Coronary artery (tissue), 2 donors: ENCODE results near the gene IRF8.

Experiments
- DNase-seq: peaks from one replicate; pipeline ENCODE4 v3.0.0-alpha.2; 2017; ENCODE audit warnings: low spot score
- H3K27ac ChIP-seq, 2 donors: fragments of 200-600 bp; sonication (generic); one replicate each; pipeline ENCODE4 v1.5.1; 2016 to 2019
- H3K4me3 ChIP-seq: fragments of 200-600 bp; sonication (generic); 2 replicates; pipeline ENCODE4 v1.5.1; 2016; ENCODE audit warnings: mild to moderate bottlenecking, moderate library complexity
- TF ChIP-seq, protein P1 (sequence below): fragments of 200-600 bp; sonication (generic); IDR thresholded peaks from one replicate; pipeline ENCODE4 v1.5.1; 2019; ENCODE audit warnings: antibody characterized with exemption

IRF8 gene

DNA sequence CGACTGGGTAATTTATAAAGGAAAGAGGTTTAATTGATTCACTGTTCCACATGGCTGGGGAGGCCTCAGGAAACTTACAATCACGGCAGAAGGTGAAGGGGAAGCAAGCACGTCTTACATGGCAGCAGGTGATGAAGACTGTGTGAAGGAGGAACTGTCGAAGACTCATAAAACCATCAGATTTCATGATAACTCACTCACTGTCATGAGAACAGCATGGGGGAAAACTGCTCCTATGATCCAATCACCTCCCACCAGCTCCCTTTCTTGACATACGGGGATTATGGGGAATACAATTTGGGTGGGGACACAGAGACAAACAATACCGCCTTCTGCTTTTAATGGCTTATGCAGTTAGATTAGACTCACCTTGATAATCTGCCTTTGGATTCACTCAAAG is 19.4 kb upstream of the IRF8 start:
- no peak overlapping the region for H3K4me3 ChIP-seq
- DNase-seq, result no peak
- TF ChIP-seq, protein P1, sequence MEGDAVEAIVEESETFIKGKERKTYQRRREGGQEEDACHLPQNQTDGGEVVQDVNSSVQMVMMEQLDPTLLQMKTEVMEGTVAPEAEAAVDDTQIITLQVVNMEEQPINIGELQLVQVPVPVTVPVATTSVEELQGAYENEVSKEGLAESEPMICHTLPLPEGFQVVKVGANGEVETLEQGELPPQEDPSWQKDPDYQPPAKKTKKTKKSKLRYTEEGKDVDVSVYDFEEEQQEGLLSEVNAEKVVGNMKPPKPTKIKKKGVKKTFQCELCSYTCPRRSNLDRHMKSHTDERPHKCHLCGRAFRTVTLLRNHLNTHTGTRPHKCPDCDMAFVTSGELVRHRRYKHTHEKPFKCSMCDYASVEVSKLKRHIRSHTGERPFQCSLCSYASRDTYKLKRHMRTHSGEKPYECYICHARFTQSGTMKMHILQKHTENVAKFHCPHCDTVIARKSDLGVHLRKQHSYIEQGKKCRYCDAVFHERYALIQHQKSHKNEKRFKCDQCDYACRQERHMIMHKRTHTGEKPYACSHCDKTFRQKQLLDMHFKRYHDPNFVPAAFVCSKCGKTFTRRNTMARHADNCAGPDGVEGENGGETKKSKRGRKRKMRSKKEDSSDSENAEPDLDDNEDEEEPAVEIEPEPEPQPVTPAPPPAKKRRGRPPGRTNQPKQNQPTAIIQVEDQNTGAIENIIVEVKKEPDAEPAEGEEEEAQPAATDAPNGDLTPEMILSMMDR, result no peak
- no peak overlapping the region for H3K27ac ChIP-seq

DNA sequence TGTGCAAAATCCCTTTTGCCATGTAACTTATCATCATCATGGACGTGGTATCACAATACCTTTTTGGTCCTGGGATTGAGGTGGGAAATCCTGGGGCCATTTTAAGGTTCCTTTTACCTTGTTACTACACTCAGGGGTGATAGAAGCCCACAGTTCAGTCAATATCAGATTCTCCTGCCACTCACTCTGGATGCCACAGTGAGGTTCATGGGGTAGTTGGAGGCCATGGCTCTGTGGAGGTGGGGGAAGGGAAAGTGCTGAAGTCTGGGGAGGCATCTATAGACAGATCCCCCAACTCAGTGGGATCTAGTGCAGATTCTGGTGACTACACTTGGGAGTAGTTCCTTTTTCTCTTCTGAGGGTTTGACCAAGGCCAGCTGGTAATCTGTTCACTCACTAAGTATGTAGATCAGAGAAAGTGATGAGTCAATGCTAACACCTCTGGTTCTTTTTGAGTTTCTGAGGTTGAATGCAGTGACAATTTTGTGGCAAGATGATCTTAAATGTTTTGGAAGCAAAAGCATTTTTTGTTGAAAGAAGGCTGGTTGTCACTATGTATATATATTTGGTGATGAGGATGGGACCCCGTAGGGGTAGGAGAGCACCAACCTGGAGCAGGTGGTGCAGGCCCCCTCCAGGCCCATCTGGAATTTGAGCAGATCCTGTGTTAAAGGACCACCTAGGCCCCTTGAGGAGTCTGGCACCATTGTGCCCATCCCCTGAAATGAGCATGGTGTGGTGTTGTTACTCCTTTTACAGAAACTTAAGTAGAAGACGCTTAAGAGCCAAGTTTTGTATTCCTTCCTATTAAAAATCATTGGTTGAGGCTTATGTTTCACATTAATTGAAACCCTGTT is 18.8 kb upstream of the IRF8 start:
- Histone ChIP-seq H3K4me3 (no peak overlapping the region), H3K27ac (no peak overlapping the region)
- TF ChIP-seq, protein P1, result no peak
- no peak for DNase-seq

DNA sequence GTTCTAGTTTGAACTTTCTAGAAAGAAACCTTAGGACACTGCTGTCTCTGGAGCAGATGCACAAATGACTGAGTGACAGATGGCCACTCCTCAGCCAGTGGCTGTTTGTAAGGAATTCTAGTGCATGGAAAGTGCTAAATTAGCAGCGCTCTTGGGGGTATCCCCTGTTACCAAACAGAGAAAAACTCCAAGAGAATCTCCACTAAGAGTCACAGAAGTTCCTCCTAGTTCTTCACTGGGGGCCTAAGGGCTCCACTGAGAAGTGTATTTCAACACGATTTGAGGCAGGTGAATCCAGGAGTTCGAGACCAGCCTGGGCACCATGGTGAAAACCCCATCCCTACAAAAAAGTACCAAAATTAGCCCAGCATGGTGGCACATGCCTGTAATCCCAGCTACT is 18.1 kb upstream of the IRF8 start:
- DNase-seq, result no peak
- H3K4me3 ChIP-seq, result no peak overlapping the region
- TF ChIP-seq, protein P1, result no peak
- no peak overlapping the region for H3K27ac ChIP-seq

DNA sequence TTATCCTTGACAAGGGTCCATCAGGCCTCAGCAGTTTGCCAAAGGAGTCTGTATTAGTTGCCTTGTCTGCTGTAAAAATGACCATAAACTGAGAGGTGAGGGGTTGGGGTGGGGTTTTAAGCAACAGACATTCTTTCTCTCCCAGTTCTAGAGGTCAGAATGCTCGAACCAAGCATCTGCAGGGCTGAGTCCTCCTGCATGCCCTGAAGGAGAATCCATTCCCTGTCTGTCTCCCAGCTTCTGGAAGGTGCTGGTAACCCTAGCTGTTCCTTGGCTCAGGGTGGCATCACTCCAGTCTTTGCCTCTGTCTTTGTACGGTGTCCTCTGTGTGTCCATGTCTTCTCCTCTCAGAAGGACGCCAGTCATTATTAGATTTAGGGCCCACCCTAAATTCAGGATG is 17.5 kb upstream of the IRF8 start:
- H3K27ac ChIP-seq, result no peak overlapping the region
- no peak overlapping the region for H3K4me3 ChIP-seq
- DNase-seq, result no peak
- TF ChIP-seq, protein P1, result no peak

DNA sequence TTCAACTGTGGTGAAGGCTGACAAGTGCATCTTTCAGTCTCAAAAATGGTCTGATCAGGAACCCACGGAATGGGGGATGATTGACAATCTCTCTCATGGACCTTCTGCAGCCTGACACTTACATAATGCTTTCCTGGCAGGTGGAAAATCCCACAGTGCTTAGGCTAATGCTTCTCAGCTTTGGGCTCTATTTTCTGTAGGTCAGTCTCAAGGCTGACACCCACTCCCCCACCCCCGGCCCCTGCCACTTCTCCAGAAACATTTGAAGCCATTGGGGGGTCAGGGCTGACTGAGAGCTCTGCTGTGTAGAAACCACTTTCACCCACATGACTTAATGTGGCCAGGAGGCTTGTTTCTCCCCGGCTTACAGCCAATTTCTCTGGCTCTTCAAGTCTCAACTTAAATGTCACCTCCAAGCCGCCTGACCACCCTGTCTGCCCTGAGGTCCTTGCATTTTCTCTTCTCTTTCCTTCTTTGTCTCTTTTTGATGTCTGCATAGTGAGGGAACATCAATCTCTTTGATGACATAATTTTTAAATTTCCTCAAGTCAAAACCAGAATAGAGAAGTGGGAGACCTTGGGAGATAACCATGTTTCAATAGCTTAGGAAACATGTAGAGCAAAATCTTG is 16.7 kb upstream of the IRF8 start:
- Histone ChIP-seq H3K27ac (no peak overlapping the region), H3K4me3 (no peak overlapping the region)
- DNase-seq, result no peak
- TF ChIP-seq, protein P1, result no peak

DNA sequence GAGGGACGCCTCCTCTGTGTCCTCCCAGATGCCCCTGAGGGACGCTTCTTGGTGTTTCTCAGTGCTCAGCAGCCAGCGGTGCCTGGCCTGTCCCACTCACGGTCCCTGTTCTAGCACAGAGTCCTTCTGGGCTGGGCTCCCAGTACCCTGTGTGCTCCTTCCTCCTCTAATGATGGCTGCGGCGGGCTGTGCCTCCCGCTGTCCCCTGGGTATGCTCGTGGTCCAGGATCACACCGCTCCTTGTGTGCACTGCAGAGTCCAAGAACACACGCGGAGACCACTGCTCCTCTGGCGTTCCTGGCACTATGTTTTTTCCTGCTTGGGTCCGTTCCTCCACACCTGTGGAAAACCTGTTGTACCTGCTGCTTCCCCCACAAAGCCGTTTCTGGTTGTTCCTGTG is 15.1 kb upstream of the IRF8 start:
- no peak for DNase-seq
- H3K27ac ChIP-seq, result no peak overlapping the region
- no peak overlapping the region for H3K4me3 ChIP-seq
- TF ChIP-seq, protein P1, result no peak
